Measurements from ENCODE around the gene KIF16B. TPM values are rescaled to one million over a fixed set of nuclear protein-coding genes. Genes with fewer than 3 reads are reported as not detected.

Gene KIF16B
- total and polyA plus RNA-seq, 2 of the 8 experiments (the other 6 are each of a cell fraction or from before 2014, with no cell fraction given): 3.0 to 9.2 TPM

DNA sequence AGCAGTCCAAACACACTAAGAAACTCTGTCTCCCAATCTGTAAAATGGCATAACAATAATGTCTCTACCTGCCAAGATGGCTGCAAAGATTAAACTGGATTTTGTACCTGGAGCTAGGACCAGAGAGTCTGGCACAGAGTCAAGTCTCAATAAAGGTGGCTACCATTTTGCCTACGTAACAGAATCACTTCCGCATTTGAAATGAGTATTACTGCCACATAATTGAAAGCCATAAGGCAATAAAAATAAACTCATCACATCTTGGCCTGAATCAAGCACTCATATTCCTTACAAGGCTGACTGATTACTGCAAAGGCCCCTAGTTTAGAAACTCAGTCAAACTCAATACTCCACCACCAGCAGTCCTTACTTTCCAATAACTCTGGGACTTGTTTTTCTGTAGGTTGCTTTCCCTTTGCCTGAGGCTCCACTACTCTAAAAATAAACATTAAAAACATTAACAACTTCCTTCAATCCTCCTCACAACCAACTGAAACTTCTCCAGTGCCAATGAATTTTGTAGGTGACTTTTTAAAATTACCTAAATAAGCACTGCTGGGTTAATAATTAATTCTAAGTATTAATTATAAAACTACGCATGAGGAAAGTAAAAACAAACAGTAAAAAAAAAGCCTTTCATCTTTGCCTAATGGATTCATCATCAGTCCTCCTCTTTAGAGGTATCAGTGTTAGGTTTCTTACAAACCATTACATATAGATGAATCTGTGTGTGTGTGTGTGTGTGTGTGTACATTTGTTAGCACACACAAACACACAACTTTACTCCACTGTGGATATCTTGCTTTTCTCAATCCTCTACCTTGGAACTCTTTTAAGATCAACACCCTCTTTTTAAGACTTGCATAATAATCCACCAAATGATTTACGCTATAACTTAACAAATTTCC, 3.7 kb downstream of the KIF16B start:
- Histone ChIP-seq H3K4me2 (ENCODE audit: insufficient read depth in 1 of 2, low read depth in 2 of 2, low read length in 2 of 2) (no peak overlapping the region), H3K4me1 (replicated peaks in 1 of 4; ENCODE audit: control insufficient read depth in 3 of 4, insufficient read depth in 4 of 4, low read length in 3 of 4) (peaks cover 3 to 6% (median 4%) of the 10 kb centered on the region in 4 experiments; a peak in 5 of 7 replicates), H3K4me3 (ENCODE audit: extremely low read depth in 1 of 4, insufficient read depth in 2 of 4, low read depth in 3 of 4, low read length in 4 of 4) (no peak overlapping the region), H3K23me2 (ENCODE audit: low read depth, low read length) (no peaks in the 10 kb centered on the region), H3K23ac (ENCODE audit: insufficient read length) (no peak overlapping the region), H2AFZ (ENCODE audit: low read length) (no peak overlapping the region), H3K79me2 (ENCODE audit: control insufficient read depth in 1 of 2, insufficient read depth in 2 of 2, low read length in 2 of 2) (peaks cover 0 to 8% of the 10 kb centered on the region in 2 experiments; a peak in 2 of 4 replicates), H4K91ac (replicated peaks; ENCODE audit: insufficient read length, low read length) (no peak overlapping the region), H3K4ac (replicated peaks; ENCODE audit: insufficient read length, low read depth, low read length) (no peak overlapping the region), H4K20me1 (replicated peaks in 1 of 2; ENCODE audit: control insufficient read depth in 1 of 2, insufficient read depth in 2 of 2, low read length in 2 of 2) (no peaks in the 10 kb centered on the region), H2BK12ac (ENCODE audit: low read depth, low read length) (no peak overlapping the region), H2BK20ac (ENCODE audit: low read length) (no peak overlapping the region), H3K14ac (ENCODE audit: insufficient read length) (no peak overlapping the region), H3K9ac (replicated peaks in 1 of 4; ENCODE audit: extremely low read depth in 1 of 4, low read depth in 3 of 4, low read length in 3 of 4) (0 out of 7 replicates have a peak overlapping the region, but pooled peaks of 1 of the 4 experiments have one; percentile 3), H3K36me3 (ENCODE audit: control insufficient read depth in 2 of 4, insufficient read depth in 4 of 4, low read length in 3 of 4) (no peaks in the 10 kb centered on the region; a peak in 1 of 8 replicates), H3K56ac (replicated peaks; ENCODE audit: insufficient read length, low read depth, low read length) (no peak overlapping the region), H3K18ac (ENCODE audit: extremely low read depth, low read length) (no peak overlapping the region), H3K27me3 (replicated peaks in 1 of 4; ENCODE audit: control insufficient read depth in 3 of 4, extremely low read depth in 1 of 4, insufficient read depth in 3 of 4, low read length in 3 of 4) (no peaks in the 10 kb centered on the region), H4K8ac (ENCODE audit: extremely low read depth, insufficient read depth, low read length) (no peak overlapping the region), H2BK120ac (replicated peaks; ENCODE audit: low read depth, low read length) (no peak overlapping the region), H3K9me3 (ENCODE audit: insufficient read depth in 2 of 2, low read depth in 1 of 2, low read length in 1 of 2) (no peaks in the 10 kb centered on the region), H3K79me1 (ENCODE audit: low read depth, low read length) (no peaks in the 10 kb centered on the region; the same call in 1 of the 2 replicates), H2BK15ac (ENCODE audit: low read length) (no peak overlapping the region), H4K5ac (ENCODE audit: insufficient read length, low read depth, low read length) (no peak overlapping the region), H2BK5ac (ENCODE audit: low read depth, low read length) (no peak overlapping the region), H3K27ac (ENCODE audit: low read depth, low read length) (no peak overlapping the region), H2AK5ac (ENCODE audit: low read depth, low read length) (no peak overlapping the region)
- WGBS, 2 experiments (ENCODE audit: extremely low coverage in 1 of 2, insufficient coverage in 1 of 2, insufficient read length in 1 of 2, insufficient replicate concordance in 2 of 2, low coverage in 1 of 2, low lambda C conversion rate in 2 of 2, missing lambda C conversion rate in 1 of 2): 91% methylated on average over 4 of the region's 4 CpGs; no CpG with 5 or more reads in 1 of the 2 experiments
- FAIRE-seq (no peak), DNase-seq (ENCODE audit: low read depth in 1 of 2, low spot score in 2 of 2) (no peak)
- CTCF ChIA-PET (ENCODE audit: partially characterized antibody): interaction anchor here (0.6 to 1.3 kb wide), 2 partner anchors 179 to 1716 kb away, joined by 3 read pairs; partner anchors contain the start of gene OTOR
- POLR2A ChIA-PET (ENCODE audit: partially characterized antibody): no interaction called here
- TF ChIP-seq TCF12 (IDR thresholded peaks at IDR 0.05; ENCODE audit: low read depth, low read length) (no peak), POLR2AphosphoS5 (IDR thresholded peaks at IDR 0.05; ENCODE audit: low read depth, low read length) (no peak), BCL11A (IDR thresholded peaks at IDR 0.05; ENCODE audit: low read depth in 2 of 2, low read length in 2 of 2) (no peak), EZH2 (IDR thresholded peaks at IDR 0.05; ENCODE audit: low read depth, low read length, severe bottlenecking) (no peak), CBX5 (IDR thresholded peaks at IDR 0.05; ENCODE audit: low read depth, low read length) (no peak), ASH2L (IDR thresholded peaks at IDR 0.05; ENCODE audit: low read length) (no peak)
- TF ChIP-seq, protein P1, sequence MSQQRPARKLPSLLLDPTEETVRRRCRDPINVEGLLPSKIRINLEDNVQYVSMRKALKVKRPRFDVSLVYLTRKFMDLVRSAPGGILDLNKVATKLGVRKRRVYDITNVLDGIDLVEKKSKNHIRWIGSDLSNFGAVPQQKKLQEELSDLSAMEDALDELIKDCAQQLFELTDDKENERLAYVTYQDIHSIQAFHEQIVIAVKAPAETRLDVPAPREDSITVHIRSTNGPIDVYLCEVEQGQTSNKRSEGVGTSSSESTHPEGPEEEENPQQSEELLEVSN (IDR thresholded peaks at IDR 0.05): no peak
- TF ChIP-seq, protein P2, sequence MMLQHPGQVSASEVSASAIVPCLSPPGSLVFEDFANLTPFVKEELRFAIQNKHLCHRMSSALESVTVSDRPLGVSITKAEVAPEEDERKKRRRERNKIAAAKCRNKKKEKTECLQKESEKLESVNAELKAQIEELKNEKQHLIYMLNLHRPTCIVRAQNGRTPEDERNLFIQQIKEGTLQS (IDR thresholded peaks at IDR 0.05; ENCODE audit: insufficient read depth, low read depth, low read length): no peak
- TF ChIP-seq, protein P3, sequence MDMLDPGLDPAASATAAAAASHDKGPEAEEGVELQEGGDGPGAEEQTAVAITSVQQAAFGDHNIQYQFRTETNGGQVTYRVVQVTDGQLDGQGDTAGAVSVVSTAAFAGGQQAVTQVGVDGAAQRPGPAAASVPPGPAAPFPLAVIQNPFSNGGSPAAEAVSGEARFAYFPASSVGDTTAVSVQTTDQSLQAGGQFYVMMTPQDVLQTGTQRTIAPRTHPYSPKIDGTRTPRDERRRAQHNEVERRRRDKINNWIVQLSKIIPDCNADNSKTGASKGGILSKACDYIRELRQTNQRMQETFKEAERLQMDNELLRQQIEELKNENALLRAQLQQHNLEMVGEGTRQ (IDR thresholded peaks at IDR 0.05; ENCODE audit: low read length): no peak

All from H1 (cell line).